LNCaP clone FGC (cell line): ENCODE data around the gene ZFP36L1.

Source experiments
- DNase-seq: peaks from one replicate; pipeline ENCODE4 v3.0.0-alpha.2; 2011; ENCODE audit warnings: low read depth
- H3K4me3 ChIP-seq: 2 replicates; pipeline ENCODE4 v1.5.1; 2011; ENCODE audit warnings: mild to moderate bottlenecking, low read depth, low read length, control low read depth
- CTCF ChIP-seq: IDR thresholded peaks from 2 replicates; pipeline ENCODE4 v1.5.1; 2012; ENCODE audit warnings: mild to moderate bottlenecking; ENCODE audit not compliant: control insufficient read depth, insufficient read depth; ENCODE audit errors: extremely low read depth

Gene ZFP36L1

GRCh38 chr14:68795597-68796417 lies 2.9 kb upstream of the ZFP36L1 start:
- peak overlapping the region; percentile 96 for H3K4me3 ChIP-seq
- TF ChIP-seq CTCF = peak; percentile 65
- DNase-seq = peak; percentile 42

- H3K4me3 ChIP-seq = peak overlapping the region; percentile 96
- DNase-seq = no peak
- TF ChIP-seq CTCF = no peak
Measured at GRCh38 chr14:68794851-68795596, 2.2 kb upstream of the ZFP36L1 start.

- TF ChIP-seq CTCF = no peak
- no peak for DNase-seq
- peak overlapping the region; percentile 96 for H3K4me3 ChIP-seq
Measured at GRCh38 chr14:68794130-68794850, 1.4 kb upstream of the ZFP36L1 start.

GRCh38 chr14:68793734-68794129 lies 865 bp upstream of the ZFP36L1 start:
- peak overlapping the region; percentile 96 for H3K4me3 ChIP-seq
- TF ChIP-seq CTCF = no peak
- no peak for DNase-seq

GRCh38 chr14:68792678-68792978 lies 239 bp downstream of the ZFP36L1 start:
- H3K4me3 ChIP-seq = peak overlapping the region; percentile 96
- TF ChIP-seq CTCF = no peak
- peak; percentile 38 for DNase-seq

- DNase-seq = no peak
- H3K4me3 ChIP-seq = peak overlapping the region; percentile 96
- no peak for TF ChIP-seq CTCF
Measured at GRCh38 chr14:68791902-68792677, 777 bp downstream of the ZFP36L1 start.
